Progenitor cell of endocrine pancreas (in vitro differentiated cells): ENCODE measurements around the gene BYSL. TPM values are rescaled to one million over a fixed set of nuclear protein-coding genes. Genes with fewer than 3 reads are reported as not detected.

ENCODE experiments used
- DNase-seq: peaks from one replicate; pipeline ENCODE4 v3.0.0; 2021; ENCODE audit warnings: low spot score; ENCODE audit not compliant: unreplicated experiment
- H3K27ac Mint-ChIP-seq: 2 replicates; pipeline ENCODE4 v1.8.0; 2021; ENCODE audit warnings: mild to moderate bottlenecking, moderate library complexity, mixed read lengths
- H3K27me3 Mint-ChIP-seq: 2 replicates; pipeline ENCODE4 v1.8.0; 2021; ENCODE audit warnings: mixed read lengths
- H3K36me3 Mint-ChIP-seq: 2 replicates; pipeline ENCODE4 v1.8.0; 2022; ENCODE audit warnings: mixed read lengths; ENCODE audit not compliant: insufficient read depth
- H3K4me1 Mint-ChIP-seq: 2 replicates; pipeline ENCODE4 v1.8.0; 2021; ENCODE audit warnings: low read depth, mixed read lengths
- H3K4me3 Mint-ChIP-seq: 2 replicates; pipeline ENCODE4 v1.8.0; 2021; ENCODE audit warnings: low read depth, mild to moderate bottlenecking, moderate library complexity, mixed read lengths
- H3K9me3 Mint-ChIP-seq: 2 replicates; pipeline ENCODE4 v1.8.0; 2021; ENCODE audit warnings: low read depth, mixed read lengths
- CTCF ChIP-seq: fragments of 200-600 bp; sonication (generic); IDR thresholded peaks from one replicate; pipeline ENCODE4 v1.5.0; 2021; ENCODE audit warnings: antibody characterized with exemption, mild to moderate bottlenecking; ENCODE audit not compliant: unreplicated experiment
- total RNA-seq: library from RNA; stranded (reverse); gene quantifications from 2 replicates; pipeline ENCODE4 v1.2.1, GENCODE V29; 2021

The BYSL gene
- total RNA-seq, 1 donor from 2014 or later, result 32.8 TPM

GRCh38 chr6:41976794-41977484, 55.6 kb downstream of the BYSL start:
- no peaks in the 10 kb centered on the region for H3K36me3 Mint-ChIP-seq
- no peaks in the 10 kb centered on the region for H3K4me1 Mint-ChIP-seq
- no peak for TF ChIP-seq CTCF
- no peak for DNase-seq
- H3K4me3 Mint-ChIP-seq, result no peak overlapping the region
- no peaks in the 10 kb centered on the region for H3K27me3 Mint-ChIP-seq
- H3K27ac Mint-ChIP-seq, result no peak overlapping the region
- H3K9me3 Mint-ChIP-seq, result peaks cover 4% of the 10 kb centered on the region

Other genes starting within 250 kb of the BYSL start
- gene TFEB, start 185.9 kb upstream of the BYSL start, total RNA-seq, result 0.48 and 0.55 TPM in 2 replicates
- not detected in 2 replicates for gene PGC, start 174.1 kb upstream of the BYSL start, total RNA-seq
- 6.3 and 7.6 TPM in 2 replicates for gene FRS3, start 141.6 kb upstream of the BYSL start, total RNA-seq
- 4.3 and 4.9 TPM in 2 replicates for gene PRICKLE4, start 140.7 kb upstream of the BYSL start, total RNA-seq
- 172 and 184 TPM in 2 replicates for gene TOMM6, start 133.8 kb upstream of the BYSL start, total RNA-seq
- gene USP49, start 26.1 kb upstream of the BYSL start, total RNA-seq, result 17.3 and 19.4 TPM in 2 replicates
- gene MED20, start 360 bp upstream of the BYSL start, total RNA-seq, result 31.2 and 37.1 TPM in 2 replicates
- gene CCND3, start 20.3 kb downstream of the BYSL start, total RNA-seq, result 10.4 and 11.7 TPM in 2 replicates
- gene TAF8, start 129.0 kb downstream of the BYSL start, total RNA-seq, result 38.9 and 40.4 TPM in 2 replicates
- gene C6orf132, start 221.1 kb downstream of the BYSL start, total RNA-seq, result 11.8 and 14.5 TPM in 2 replicates